AG10803 (cell line): ENCODE measurements around the gene PLCG2.
"Not testable (repeated sequence)": the region's sequence is repeated elsewhere in the genome, so short reads cannot be mapped to it uniquely, and the experiment has no call there.

ENCODE experiments used
- DNase-seq: peaks from one replicate; pipeline ENCODE4 v3.0.0; 2010; ENCODE audit warnings: low read depth
- H3K4me3 ChIP-seq: 2 replicates; pipeline ENCODE4 v1.5.1; 2011; ENCODE audit warnings: mild to moderate bottlenecking, low read length, control low read depth
- TF ChIP-seq, protein P1 (sequence below): conservative IDR thresholded peaks from 2 replicates; pipeline ENCODE4 v1.5.1; 2011; ENCODE audit warnings: mild to moderate bottlenecking, low read length, control low read depth, inconsistent platforms

Gene PLCG2

GRCh38 chr16:81868057-81868748 lies 89.1 kb downstream of the PLCG2 start:
- TF ChIP-seq, protein P1, sequence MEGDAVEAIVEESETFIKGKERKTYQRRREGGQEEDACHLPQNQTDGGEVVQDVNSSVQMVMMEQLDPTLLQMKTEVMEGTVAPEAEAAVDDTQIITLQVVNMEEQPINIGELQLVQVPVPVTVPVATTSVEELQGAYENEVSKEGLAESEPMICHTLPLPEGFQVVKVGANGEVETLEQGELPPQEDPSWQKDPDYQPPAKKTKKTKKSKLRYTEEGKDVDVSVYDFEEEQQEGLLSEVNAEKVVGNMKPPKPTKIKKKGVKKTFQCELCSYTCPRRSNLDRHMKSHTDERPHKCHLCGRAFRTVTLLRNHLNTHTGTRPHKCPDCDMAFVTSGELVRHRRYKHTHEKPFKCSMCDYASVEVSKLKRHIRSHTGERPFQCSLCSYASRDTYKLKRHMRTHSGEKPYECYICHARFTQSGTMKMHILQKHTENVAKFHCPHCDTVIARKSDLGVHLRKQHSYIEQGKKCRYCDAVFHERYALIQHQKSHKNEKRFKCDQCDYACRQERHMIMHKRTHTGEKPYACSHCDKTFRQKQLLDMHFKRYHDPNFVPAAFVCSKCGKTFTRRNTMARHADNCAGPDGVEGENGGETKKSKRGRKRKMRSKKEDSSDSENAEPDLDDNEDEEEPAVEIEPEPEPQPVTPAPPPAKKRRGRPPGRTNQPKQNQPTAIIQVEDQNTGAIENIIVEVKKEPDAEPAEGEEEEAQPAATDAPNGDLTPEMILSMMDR, result no peak
- no peak for DNase-seq
- H3K4me3 ChIP-seq, result no peak overlapping the region

- TF ChIP-seq, protein P1, result no peak
- no peak for DNase-seq
- no peak overlapping the region for H3K4me3 ChIP-seq
These were observed 90.2 kb downstream of the PLCG2 start for GRCh38 chr16:81869326-81869725.

DNA sequence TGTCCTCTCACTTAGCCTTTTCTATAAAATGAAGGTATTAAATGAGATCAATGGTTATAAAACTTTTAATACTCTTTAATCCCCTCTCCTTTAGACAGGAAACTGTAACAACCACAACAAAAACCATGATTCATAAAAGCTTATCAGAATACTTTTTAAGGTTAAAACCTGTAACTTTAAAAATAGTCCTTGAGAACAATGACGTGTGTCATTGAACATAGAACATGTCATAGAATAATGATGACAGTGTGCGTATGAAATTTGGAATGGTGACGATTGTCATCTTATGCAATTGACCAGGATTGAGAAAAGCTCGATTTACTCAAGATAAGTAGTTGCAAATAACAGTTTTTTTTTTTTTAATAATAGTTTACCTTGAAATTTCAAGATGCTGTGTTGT lies 94.1 kb downstream of the PLCG2 start:
- TF ChIP-seq, protein P1, result no peak
- no peak overlapping the region for H3K4me3 ChIP-seq
- DNase-seq, result no peak

GRCh38 chr16:81873843-81874752 lies 95.0 kb downstream of the PLCG2 start:
- peak; percentile 38 for DNase-seq
- TF ChIP-seq, protein P1, result peak; percentile 90
- no peak overlapping the region for H3K4me3 ChIP-seq

DNA sequence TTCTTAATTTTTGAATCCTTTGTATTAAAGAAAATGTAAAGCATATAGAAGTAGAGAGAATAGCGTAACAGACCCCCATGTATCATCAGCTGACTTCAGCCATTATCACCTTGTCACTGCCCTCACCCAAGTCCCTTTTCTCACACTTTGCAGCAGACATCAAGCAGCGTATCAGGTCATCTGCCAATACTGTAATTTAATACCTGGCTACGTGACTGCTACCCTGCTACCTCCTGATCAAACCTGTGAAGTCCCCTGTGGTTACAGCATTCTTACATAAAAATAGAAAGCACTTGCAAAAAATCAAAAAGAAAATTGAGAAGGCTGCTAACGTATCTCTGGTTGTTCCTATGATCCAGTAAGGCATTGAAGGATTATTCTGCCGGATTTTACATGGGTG lies 96.4 kb downstream of the PLCG2 start:
- H3K4me3 ChIP-seq, result no peak overlapping the region
- no peak for DNase-seq
- TF ChIP-seq, protein P1, result no peak

DNA sequence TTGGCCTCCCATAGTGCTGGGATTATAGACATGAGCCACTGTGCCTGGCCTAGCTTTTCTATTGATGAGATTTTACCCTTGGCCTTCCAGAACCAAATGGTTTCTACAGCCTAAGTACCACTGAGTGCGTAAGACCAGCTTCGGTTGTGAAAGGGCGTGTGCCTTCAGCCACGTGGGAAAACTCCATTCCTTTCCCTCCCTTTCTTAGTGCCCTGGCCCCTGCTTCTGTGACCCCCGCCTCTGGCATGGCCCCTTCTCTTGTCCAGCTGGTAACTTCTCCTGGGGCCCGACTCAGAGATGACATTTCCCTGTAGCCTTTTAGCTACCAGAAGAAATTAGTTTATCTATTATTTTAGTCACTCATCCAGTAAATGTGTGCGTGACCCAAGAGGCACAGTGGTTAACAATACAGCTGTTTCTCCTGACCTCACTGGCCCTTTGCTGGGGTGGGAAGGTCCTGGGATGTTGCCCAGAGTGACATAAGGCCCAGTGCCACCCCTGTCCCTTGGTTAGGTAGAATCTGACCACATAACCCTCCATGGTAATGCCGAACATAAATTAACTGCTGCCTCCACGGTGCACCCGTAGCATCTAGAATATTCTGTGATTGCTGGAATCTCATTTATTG lies 97.3 kb downstream of the PLCG2 start:
- DNase-seq, result no peak
- TF ChIP-seq, protein P1, result no peak
- no peak overlapping the region for H3K4me3 ChIP-seq

- DNase-seq, H3K4me3 ChIP-seq: not testable (repeated sequence)
These were observed 98.4 kb downstream of the PLCG2 start for GRCh38 chr16:81877490-81877889.
